Transverse colon (tissue), 4 donors: Measurements from ENCODE around the gene SIRPB2. TPM values are rescaled to one million over a fixed set of nuclear protein-coding genes. Genes with fewer than 3 reads are reported as not detected.

Experiments used
- DNase-seq: peaks from one replicate; pipeline ENCODE4 v3.0.0-alpha.2; 2019
- H3K27ac ChIP-seq, 4 donors: fragments of 200-600 bp; sonication (generic); 2 replicates each; pipeline ENCODE4 v1.5.1; 2016 to 2018; ENCODE audit warnings: inconsistent platforms in 4 of 4
- H3K27me3 ChIP-seq: fragments of 200-600 bp; sonication (generic); 2 replicates; pipeline ENCODE4 v1.5.1; 2017; ENCODE audit warnings: inconsistent platforms
- H3K36me3 ChIP-seq, 4 donors: fragments of 200-600 bp; sonication (generic); 2 replicates each; pipeline ENCODE4 v1.5.1; 2017 to 2019; ENCODE audit warnings: inconsistent platforms in 4 of 4
- H3K4me1 ChIP-seq, 4 donors: fragments of 200-600 bp; sonication (generic); 2 replicates each; pipeline ENCODE4 v1.5.1; 2017 to 2020; ENCODE audit warnings: inconsistent platforms in 4 of 4
- H3K4me3 ChIP-seq, 4 donors: fragments of 200-600 bp; sonication (generic); 1 replicate in 1 of 4; 2 replicates in 3 of 4; pipeline versions ENCODE4 v1.5.1 to v1.6.1; 2017 to 2019; ENCODE audit warnings: inconsistent platforms in 4 of 4
- H3K9me3 ChIP-seq, 2 donors: fragments of 200-600 bp; sonication (generic); 2 replicates each; pipeline ENCODE4 v1.5.1; 2017 to 2019; ENCODE audit warnings: inconsistent platforms in 2 of 2
- CTCF ChIP-seq, 5 experiments: fragments of 200-600 bp in 3 of 5; fragments of 450-650 bp in 2 of 5; sonication (generic) in 3 of 5; IDR thresholded peaks; 1 replicate in 2 of 5; 2 replicates in 3 of 5; pipeline ENCODE4 v1.5.1; 2016 to 2017; ENCODE audit warnings: antibody characterized with exemption in 5 of 5, inconsistent platforms in 3 of 5, mild to moderate bottlenecking in 2 of 5, moderate library complexity in 1 of 5
- EP300 ChIP-seq: sonication (generic); formaldehyde crosslinking; IDR thresholded peaks from one replicate; pipeline ENCODE4 v1.6.1; 2017; ENCODE audit warnings: antibody characterized with exemption, low read depth
- POLR2A ChIP-seq: fragments of 450-650 bp; IDR thresholded peaks from one replicate; pipeline ENCODE4 v1.6.1; 2016; ENCODE audit warnings: antibody characterized with exemption, mild to moderate bottlenecking, moderate library complexity
- POLR2AphosphoS5 ChIP-seq, 3 donors: sonication (generic); formaldehyde crosslinking; IDR thresholded peaks; one replicate each; pipeline ENCODE4 v1.6.1; 2016; ENCODE audit warnings: antibody characterized with exemption in 3 of 3
- WGBS, 2 donors: methylation state at CpG; one replicate each; pipeline ENCODE4 v1.1.5; 2018; ENCODE audit warnings: low coverage in 1 of 2; 5-methylcytosine and 5-hydroxymethylcytosine counted together
- in situ Hi-C, 4 donors: fragments of 200-750 bp; cut with MboI; loops; one replicate each; pipeline versions ENCODE4 v1.15.0 to v1.15.1; 2017; ENCODE audit warnings: low sequenced_read_pairs in 3 of 4, low pct_ligation_motif_present in 1 of 4, low pct_unique_long_range_greater_than_20kb in 1 of 4
- intact Hi-C: fragments of 100-400 bp; cut with DNase I; formaldehyde crosslinking; loops from one replicate; pipeline ENCODE4 v1.15.1; 2023; ENCODE audit warnings: low total_unique reads
- total RNA-seq, 4 donors: library from RNA; depleted of rRNA; stranded (reverse); fragments of >200 nt; gene quantifications; one replicate each; pipeline ENCODE4 v1.1.0, GENCODE V29; 2016

The SIRPB2 gene
- total RNA-seq, 4 donors from 2014 or later, result 3.7 to 3.8 TPM; not detected in 2

- no peak overlapping the region for H3K4me3 ChIP-seq
- WGBS, 2 donors, result 82 to 93% methylated on average over 2 to 3 of the region's 3 CpGs
- H3K27me3 ChIP-seq, result peaks cover 36% of the 10 kb centered on the region
- TF ChIP-seq POLR2AphosphoS5 (IDR thresholded peaks at IDR 0.05), result no peak
- H3K4me1 ChIP-seq, result peaks cover 0 to under 1% (median 0%) of the 10 kb centered on the region in 4 donors
- no peak for DNase-seq
- in situ Hi-C loops (no loop called here), intact Hi-C loops (no loop called here)
- H3K9me3 ChIP-seq, result no peaks in the 10 kb centered on the region
- H3K36me3 ChIP-seq, result no peaks in the 10 kb centered on the region
- no peak overlapping the region for H3K27ac ChIP-seq
These were observed 5.7 kb upstream of the SIRPB2 start for GRCh38 chr20:1496930-1497329.

- WGBS, 2 donors, result 31 to 36% methylated on average over 3 of the region's 3 CpGs
- intact Hi-C loops, result no loop called here
- no peak for TF ChIP-seq EP300
- no peak for TF ChIP-seq CTCF (IDR thresholded peaks at IDR 0.05)
These were observed 3.2 kb upstream of the SIRPB2 start for GRCh38 chr20:1494436-1494835.

GRCh38 chr20:1493536-1493935, 2.3 kb upstream of the SIRPB2 start:
- intact Hi-C loops (no loop called here), in situ Hi-C loops (no loop called here)
- no peak for DNase-seq
- Histone ChIP-seq H3K4me3 (no peak overlapping the region), H3K9me3 (no peaks in the 10 kb centered on the region), H3K27ac (no peak overlapping the region), H3K4me1 (peaks cover 0 to 3% (median 0%) of the 10 kb centered on the region in 4 donors), H3K36me3 (no peaks in the 10 kb centered on the region), H3K27me3 (peaks cover 25% of the 10 kb centered on the region)
- TF ChIP-seq EP300 (no peak), POLR2AphosphoS5 (IDR thresholded peaks at IDR 0.05) (no peak), CTCF (IDR thresholded peaks at IDR 0.05) (no peak), POLR2A (no peak)
- WGBS, 2 donors, result 75 to 85% methylated on average over 1 of the region's 1 CpG

More at GRCh38 chr20:1494436-1494835, 3.2 kb upstream of the SIRPB2 start:
- Histone ChIP-seq H3K4me3 (no peak overlapping the region), H3K4me1 (peaks cover 0 to 3% (median 0%) of the 10 kb centered on the region in 4 donors), H3K9me3 (no peaks in the 10 kb centered on the region), H3K27me3 (peaks cover 33% of the 10 kb centered on the region), H3K27ac (no peak overlapping the region), H3K36me3 (no peaks in the 10 kb centered on the region)
- DNase-seq, result no peak
- in situ Hi-C loops, result no loop called here

GRCh38 chr20:1491860-1492642, 831 bp upstream of the SIRPB2 start:
- H3K4me3 ChIP-seq, result no peak overlapping the region
- H3K36me3 ChIP-seq, result no peaks in the 10 kb centered on the region
- 35 to 53% methylated on average over 2 of the region's 2 CpGs for WGBS, 2 donors
- H3K27me3 ChIP-seq, result peaks cover 21% of the 10 kb centered on the region
- no peak for DNase-seq
- no peaks in the 10 kb centered on the region for H3K9me3 ChIP-seq
- H3K27ac ChIP-seq, result peak overlapping the region in 3 of 4 donors; percentile 30 to 67 (median 32)
- intact Hi-C loops (no loop called here), in situ Hi-C loops (no loop called here)
- H3K4me1 ChIP-seq, result peaks cover 0 to 3% (median 0%) of the 10 kb centered on the region in 4 donors
- TF ChIP-seq CTCF (IDR thresholded peaks at IDR 0.05) (no peak), POLR2AphosphoS5 (IDR thresholded peaks at IDR 0.05) (no peak), EP300 (no peak), POLR2A (no peak)
